HG03066 (cell line): ENCODE measurements around the gene RASSF3.
A peak's percentile ranks its signal among the peaks of the same experiment; 100 is the strongest.
"Not testable (repeated sequence)": the region's sequence is repeated elsewhere in the genome, so short reads cannot be mapped to it uniquely, and the experiment has no call there.

Experiments
- ATAC-seq: cut with Tn5 transposase; IDR thresholded peaks from one replicate; pipeline ENCODE4 v1.9.1; 2021; ENCODE audit warnings: low read depth; ENCODE audit not compliant: unreplicated experiment

RASSF3 gene

GRCh38 chr12:64595863-64596793 is 14.2 kb upstream of the RASSF3 start:
- no peak for ATAC-seq

- no peak for ATAC-seq
These were observed 11.5 kb upstream of the RASSF3 start for GRCh38 chr12:64598831-64599230.

- no peak for ATAC-seq
These were observed 10.1 kb upstream of the RASSF3 start for GRCh38 chr12:64600164-64600561.

- ATAC-seq: no peak
These were observed 7.0 kb upstream of the RASSF3 start for GRCh38 chr12:64603183-64603841.

GRCh38 chr12:64608901-64609535 is 1.3 kb upstream of the RASSF3 start:
- ATAC-seq: peak; percentile 27

GRCh38 chr12:64609536-64610078 is 688 bp upstream of the RASSF3 start:
- no peak for ATAC-seq

- peak; percentile 42 for ATAC-seq
These were observed 505 bp downstream of the RASSF3 start for GRCh38 chr12:64610660-64611340.

- ATAC-seq: no peak
These were observed 1.3 kb downstream of the RASSF3 start for GRCh38 chr12:64611341-64612284.

- ATAC-seq: no peak
These were observed 2.5 kb downstream of the RASSF3 start for GRCh38 chr12:64612843-64613242.

- not testable (repeated sequence) for ATAC-seq
These were observed 3.6 kb downstream of the RASSF3 start for GRCh38 chr12:64613775-64614398.

- ATAC-seq: no peak
These were observed 5.9 kb downstream of the RASSF3 start for GRCh38 chr12:64616201-64616600.

- peak; percentile 34 for ATAC-seq
These were observed 8.8 kb downstream of the RASSF3 start for GRCh38 chr12:64618953-64619590.

GRCh38 chr12:64621257-64621942 is 11.1 kb downstream of the RASSF3 start:
- peak; percentile 72 for ATAC-seq

- ATAC-seq: no peak
These were observed 13.7 kb downstream of the RASSF3 start for GRCh38 chr12:64624035-64624434.

- peak; percentile 52 for ATAC-seq
These were observed 15.2 kb downstream of the RASSF3 start for GRCh38 chr12:64625243-64626077.

- ATAC-seq: not testable (repeated sequence)
These were observed 16.3 kb downstream of the RASSF3 start for GRCh38 chr12:64626588-64626987.

GRCh38 chr12:64627771-64628170 is 17.5 kb downstream of the RASSF3 start:
- no peak for ATAC-seq
